SW480 (cell line): ENCODE data around the gene RXRB.
"Not testable (repeated sequence)": the region's sequence is repeated elsewhere in the genome, so short reads cannot be mapped to it uniquely, and the experiment has no call there.

Experiments used
- DNase-seq: peaks from one replicate; pipeline ENCODE4 v3.0.0-alpha.2; 2016; ENCODE audit warnings: low spot score

Gene RXRB

GRCh38 chr6:33161354-33162331 is 38.8 kb downstream of the RXRB start:
- peak; percentile 36 for DNase-seq

- DNase-seq, result peak; percentile 44
These were observed 39.6 kb downstream of the RXRB start for GRCh38 chr6:33160728-33161344.

GRCh38 chr6:33160096-33160495 is 40.4 kb downstream of the RXRB start:
- DNase-seq, result no peak

GRCh38 chr6:33156964-33157363 is 43.5 kb downstream of the RXRB start:
- DNase-seq, result no peak

- no peak for DNase-seq
These were observed 43.9 kb downstream of the RXRB start for GRCh38 chr6:33156561-33156960.

GRCh38 chr6:33154349-33154748 is 46.1 kb downstream of the RXRB start:
- DNase-seq, result no peak

GRCh38 chr6:33151050-33151449 is 49.4 kb downstream of the RXRB start:
- DNase-seq, result no peak

GRCh38 chr6:33150560-33150959 is 49.9 kb downstream of the RXRB start:
- not testable (repeated sequence) for DNase-seq

GRCh38 chr6:33147807-33148666 is 52.4 kb downstream of the RXRB start:
- DNase-seq, result peak; percentile 33

- DNase-seq, result peak; percentile 44
These were observed 56.1 kb downstream of the RXRB start for GRCh38 chr6:33144373-33144772.
